B cell (primary cell): ENCODE results near the gene NCOA7. TPM values are rescaled to one million over a fixed set of nuclear protein-coding genes. Genes with fewer than 3 reads are reported as not detected.

Source experiments
- ATAC-seq: fragments of 200-7000 bp; cut with Tn5 transposase; one replicate; pipeline ENCODE4 v1.10.0; 2021; ENCODE audit warnings: low read depth, mild to moderate bottlenecking, moderate number of reproducible peaks, moderate library complexity
- CTCF ChIA-PET: fragments of 350-600 bp; sonication (Branson Sonifier 250); formaldehyde crosslinking; loops from one replicate; lab custom pipeline; 2021; ENCODE audit warnings: antibody characterized with exemption, inconsistent platforms; lab: Charles Lee
- POLR2A ChIA-PET: fragments of 350-600 bp; sonication (Branson Sonifier 250); formaldehyde crosslinking; loops from one replicate; lab custom pipeline; 2021; ENCODE audit warnings: antibody characterized with exemption; lab: Charles Lee
- DNase-seq: peaks from one replicate; pipeline ENCODE4 v3.0.0; 2013
- H2AFZ ChIP-seq: 2 replicates; pipeline ENCODE4 v1.6.1; 2012; ENCODE audit warnings: mild to moderate bottlenecking, low read depth, low read length; ENCODE audit not compliant: insufficient read depth, poor library complexity, severe bottlenecking
- H3K27ac ChIP-seq, 2 donors: 1 replicate in 1 of 2; 2 replicates in 1 of 2; pipeline ENCODE4 v1.5.1; 2012 to 2013; ENCODE audit warnings: low read length in 2 of 2, mild to moderate bottlenecking in 2 of 2, moderate library complexity in 1 of 2
- H3K27me3 ChIP-seq, 4 experiments: fragments of 200-600 bp in 1 of 4; sonication (generic) in 1 of 4; replicated peaks in 1 of 4; 1 replicate in 2 of 4; 2 replicates in 2 of 4; pipeline versions ENCODE4 v1.6.1 to v1.7.0; 2013 to 2016; ENCODE audit warnings: low read length in 3 of 4, mild to moderate bottlenecking in 2 of 4, mixed read lengths in 1 of 4, moderate library complexity in 1 of 4; ENCODE audit not compliant: insufficient read depth in 4 of 4, control insufficient read depth in 3 of 4; ENCODE audit errors: control extremely low read depth in 1 of 4
- H3K36me3 ChIP-seq, 2 experiments: replicated peaks in 1 of 2; 1 replicate in 1 of 2; 2 replicates in 1 of 2; pipeline versions ENCODE4 v1.6.1 to v1.7.1; 2013; ENCODE audit warnings: low read length in 1 of 2; ENCODE audit not compliant: insufficient read depth in 2 of 2, control insufficient read depth in 1 of 2; ENCODE audit errors: control extremely low read depth in 1 of 2, extremely low read depth in 1 of 2
- H3K4me1 ChIP-seq, 2 donors: fragments of 200-600 bp in 1 of 2; sonication (generic) in 1 of 2; 1 replicate in 1 of 2; 2 replicates in 1 of 2; pipeline versions ENCODE4 v1.5.1 to v1.6.1; 2013 to 2017; ENCODE audit warnings: low read length in 2 of 2; ENCODE audit not compliant: control insufficient read depth in 2 of 2, insufficient read depth in 2 of 2
- H3K4me2 ChIP-seq: replicated peaks from 2 replicates; pipeline ENCODE3; 2012; ENCODE audit warnings: mild to moderate bottlenecking, low read depth, low read length; ENCODE audit not compliant: poor library complexity, severe bottlenecking
- H3K4me3 ChIP-seq, 5 experiments: fragments of 200-600 bp in 1 of 5; sonication (generic) in 1 of 5; 1 replicate in 3 of 5; 2 replicates in 2 of 5; pipeline versions ENCODE4 v1.5.1 to v1.7.0; 2011 to 2016; ENCODE audit warnings: low read length in 4 of 5, mild to moderate bottlenecking in 4 of 5, low read depth in 2 of 5, control low read depth in 1 of 5, moderate library complexity in 1 of 5; ENCODE audit not compliant: insufficient read depth in 1 of 5; ENCODE audit errors: control extremely low read depth in 1 of 5, extremely low read depth in 1 of 5
- H3K79me2 ChIP-seq: fragments of 200-600 bp; sonication (generic); one replicate; pipeline ENCODE4 v1.6.0; 2016; ENCODE audit warnings: low read length; ENCODE audit not compliant: control insufficient read depth, insufficient read depth
- H3K9ac ChIP-seq: fragments of 200-600 bp; sonication (generic); 2 replicates; pipeline ENCODE4 v1.6.1; 2017; ENCODE audit warnings: mild to moderate bottlenecking, low read length, moderate library complexity
- H3K9me3 ChIP-seq, 3 donors: one replicate each; pipeline versions ENCODE4 v1.6.1 to v1.7.1; 2013; ENCODE audit warnings: low read length in 2 of 3; ENCODE audit not compliant: control insufficient read depth in 2 of 3, insufficient read depth in 1 of 3; ENCODE audit errors: control extremely low read depth in 1 of 3
- H4K20me1 ChIP-seq: 2 replicates; pipeline ENCODE4 v1.6.0; 2012; ENCODE audit warnings: mild to moderate bottlenecking, low read length; ENCODE audit not compliant: insufficient read depth, control insufficient read depth, poor library complexity, severe bottlenecking
- H3K27ac Mint-ChIP-seq: one replicate; pipeline ENCODE4 v1.8.0; 2021; ENCODE audit warnings: mixed read lengths
- H3K27me3 Mint-ChIP-seq: one replicate; pipeline ENCODE4 v1.8.0; 2021; ENCODE audit warnings: mixed read lengths
- H3K4me1 Mint-ChIP-seq: one replicate; pipeline ENCODE4 v1.8.0; 2021; ENCODE audit warnings: mixed read lengths
- H3K4me3 Mint-ChIP-seq: one replicate; pipeline ENCODE4 v1.8.0; 2021; ENCODE audit warnings: mixed read lengths
- H3K9me3 Mint-ChIP-seq: one replicate; pipeline ENCODE4 v1.8.0; 2022; ENCODE audit warnings: mixed read lengths; ENCODE audit not compliant: insufficient read depth
- CTCF ChIP-seq: fragments of 200-600 bp; IDR thresholded peaks from one replicate; pipeline ENCODE4 v1.8.0; 2022; ENCODE audit warnings: antibody characterized with exemption, mild to moderate bottlenecking
- EZH2 ChIP-seq: IDR thresholded peaks from 2 replicates; pipeline ENCODE4 v1.6.1; 2012; ENCODE audit warnings: borderline replicate concordance, low read depth, mild to moderate bottlenecking, moderate library complexity, low read length; ENCODE audit not compliant: insufficient read depth, poor library complexity, severe bottlenecking
- WGBS: methylation state at CpG from one replicate; pipeline ENCODE4 v1.1.5; 2013; ENCODE audit warnings: missing lambda C conversion rate; ENCODE audit not compliant: insufficient coverage; 5-methylcytosine and 5-hydroxymethylcytosine counted together
- intact Hi-C: fragments of 100-400 bp; cut with micrococcal nuclease; formaldehyde crosslinking; loops from one replicate; pipeline ENCODE4 v1.10.0; 2022
- polyA plus RNA-seq: library from polyadenylated mRNA; depleted of rRNA; stranded (reverse); fragments of >200 nt; gene quantifications from 2 replicates; pipeline ENCODE4 v1.2.3, GENCODE V29; 2012
- total RNA-seq, 2 donors: library from RNA; stranded (reverse); fragments of 120-200 nt in 1 of 2; gene quantifications; 1 replicate in 1 of 2; 2 replicates in 1 of 2; pipeline versions ENCODE4 v1.2.3 to v1.2.4, GENCODE V29; 2013 to 2022

Gene NCOA7
- total and polyA plus RNA-seq, 2 donors (not counting 1 experiment from before 2014, with no cell fraction given): 10.9 to 27.4 TPM

- no peak overlapping the region for H3K9ac ChIP-seq
- Mint-ChIP-seq H3K27me3 (no peaks in the 10 kb centered on the region), H3K27ac (no peak overlapping the region), H3K9me3 (no peaks in the 10 kb centered on the region), H3K4me3 (no peak overlapping the region), H3K4me1 (peaks cover 31% of the 10 kb centered on the region)
- peaks cover 11 to 22% of the 10 kb centered on the region in 2 donors for H3K4me1 ChIP-seq
- H3K9me3 ChIP-seq: no peaks in the 10 kb centered on the region
- peaks cover 0 to 2% of the 10 kb centered on the region in 2 experiments for H3K36me3 ChIP-seq
- ATAC-seq (no peak), DNase-seq (no peak)
- H2AFZ ChIP-seq: no peak overlapping the region
- no peak overlapping the region for H3K27ac ChIP-seq
- no peak overlapping the region for H3K4me2 ChIP-seq
- H4K20me1 ChIP-seq: no peaks in the 10 kb centered on the region
- ChIA-PET CTCF (no interaction called here), POLR2A (no interaction called here)
- intact Hi-C loops: no loop called here
- WGBS: 100% methylated on average over 1 of the region's 4 CpGs
- no peak overlapping the region for H3K4me3 ChIP-seq
- peaks cover 64% of the 10 kb centered on the region for H3K79me2 ChIP-seq
- no peaks in the 10 kb centered on the region for H3K27me3 ChIP-seq
- no peak for TF ChIP-seq CTCF
- TF ChIP-seq EZH2: no peak
Observed at GRCh38 chr6:125818772-125819260, 28.1 kb downstream of the NCOA7 start.

GRCh38 chr6:125819535-125820326, 29.0 kb downstream of the NCOA7 start:
- Histone ChIP-seq H3K27ac (no peak overlapping the region), H3K4me2 (no peak overlapping the region), H4K20me1 (no peaks in the 10 kb centered on the region), H3K9me3 (no peaks in the 10 kb centered on the region), H3K36me3 (peaks cover 0 to 2% of the 10 kb centered on the region in 2 experiments), H3K27me3 (no peaks in the 10 kb centered on the region), H3K4me3 (no peak overlapping the region), H3K9ac (no peak overlapping the region), H3K79me2 (peaks cover 59% of the 10 kb centered on the region), H2AFZ (no peak overlapping the region), H3K4me1 (peaks cover 5 to 16% of the 10 kb centered on the region in 2 donors)
- DNase-seq (no peak), ATAC-seq (no peak)
- WGBS: 95% methylated on average over 2 of the region's 4 CpGs
- Mint-ChIP-seq H3K27ac (no peak overlapping the region), H3K4me3 (no peak overlapping the region), H3K27me3 (no peaks in the 10 kb centered on the region), H3K4me1 (peaks cover 27% of the 10 kb centered on the region), H3K9me3 (no peaks in the 10 kb centered on the region)
- TF ChIP-seq CTCF (no peak), EZH2 (no peak)
- POLR2A ChIA-PET: no interaction called here
- intact Hi-C loops: no loop called here
- CTCF ChIA-PET: no interaction called here
